ENCODE data around the gene CARS2.

DNA sequence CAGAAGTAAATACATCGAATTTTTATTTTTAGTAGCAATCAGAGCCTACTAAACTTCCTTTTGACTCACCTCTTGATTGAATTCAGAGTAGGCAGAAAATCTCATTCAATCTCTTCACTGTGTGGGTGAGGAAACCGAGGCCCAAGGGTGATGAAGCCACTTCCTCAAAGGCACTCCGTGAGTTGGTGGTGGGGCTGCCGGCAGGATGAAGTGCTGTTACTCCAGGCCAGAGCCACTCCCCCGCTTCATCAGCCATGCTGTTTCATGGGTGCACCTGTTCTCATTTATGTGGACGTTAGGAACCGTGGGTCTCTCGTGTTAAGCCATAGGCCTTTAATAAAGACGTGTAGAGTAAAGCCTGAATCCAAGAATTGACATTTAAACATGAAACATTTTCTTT is 20.8 kb upstream of the CARS2 start:
- TF ChIP-seq GATA2 (IDR thresholded peaks at IDR 0.05; ENCODE audit: low read depth, low read length) (no peak), GATA3 (IDR thresholded peaks at IDR 0.05; ENCODE audit: low read depth, low read length) (no peak)
